IPS-18a (cell line): ENCODE results near the gene USP25.

Source experiments
- H3K27ac ChIP-seq: one replicate; pipeline ENCODE4 v1.5.1; 2013; ENCODE audit warnings: low read length
- H3K27me3 ChIP-seq: one replicate; pipeline ENCODE4 v1.6.1; 2013; ENCODE audit warnings: mild to moderate bottlenecking, low read length; ENCODE audit not compliant: control insufficient read depth, insufficient read depth
- H3K36me3 ChIP-seq: one replicate; pipeline ENCODE4 v1.6.1; 2013; ENCODE audit warnings: low read depth, low read length; ENCODE audit not compliant: control insufficient read depth
- H3K4me1 ChIP-seq: one replicate; pipeline ENCODE4 v1.6.1; 2013; ENCODE audit warnings: low read depth, low read length; ENCODE audit not compliant: control insufficient read depth
- H3K4me3 ChIP-seq: one replicate; pipeline ENCODE4 v1.5.1; 2013; ENCODE audit warnings: low read length
- H3K9ac ChIP-seq: one replicate; pipeline ENCODE4 v1.6.1; 2013; ENCODE audit warnings: mild to moderate bottlenecking, low read length, moderate library complexity
- H3K9me3 ChIP-seq: one replicate; pipeline ENCODE4 v1.6.1; 2013; ENCODE audit warnings: low read depth, low read length; ENCODE audit not compliant: control insufficient read depth

USP25 gene

DNA sequence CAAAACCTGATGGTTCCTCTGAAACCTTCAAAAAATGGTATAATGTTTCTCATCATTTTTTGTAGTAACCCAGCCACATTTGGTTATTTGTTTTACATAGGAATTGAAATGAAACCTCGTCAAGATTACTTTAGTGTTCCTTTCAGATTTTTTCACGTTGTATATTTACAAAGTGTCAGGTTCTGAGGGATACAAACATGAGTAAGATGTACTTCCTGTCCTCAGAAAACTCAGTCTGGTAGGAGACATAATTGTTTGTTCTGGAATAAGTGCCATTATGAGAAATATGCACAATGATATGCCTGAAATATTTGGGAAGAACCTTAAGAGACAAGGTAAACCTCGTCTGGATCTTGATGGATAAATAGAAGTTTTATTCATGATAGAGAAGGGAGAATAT lies 145.5 kb downstream of the USP25 start:
- Histone ChIP-seq H3K9ac (no peak overlapping the region), H3K27me3 (no peaks in the 10 kb centered on the region), H3K4me3 (no peak overlapping the region), H3K4me1 (no peaks in the 10 kb centered on the region), H3K36me3 (peaks cover 41% of the 10 kb centered on the region), H3K9me3 (no peaks in the 10 kb centered on the region), H3K27ac (no peak overlapping the region)

- H3K9me3 ChIP-seq, result peaks cover 12% of the 10 kb centered on the region
- H3K27me3 ChIP-seq, result no peaks in the 10 kb centered on the region
- no peak overlapping the region for H3K27ac ChIP-seq
- H3K36me3 ChIP-seq, result no peaks in the 10 kb centered on the region
- no peak overlapping the region for H3K4me3 ChIP-seq
- H3K4me1 ChIP-seq, result no peaks in the 10 kb centered on the region
- H3K9ac ChIP-seq, result no peak overlapping the region
Observed at GRCh38 chr21:15893902-15894301, 164.1 kb downstream of the USP25 start.

DNA sequence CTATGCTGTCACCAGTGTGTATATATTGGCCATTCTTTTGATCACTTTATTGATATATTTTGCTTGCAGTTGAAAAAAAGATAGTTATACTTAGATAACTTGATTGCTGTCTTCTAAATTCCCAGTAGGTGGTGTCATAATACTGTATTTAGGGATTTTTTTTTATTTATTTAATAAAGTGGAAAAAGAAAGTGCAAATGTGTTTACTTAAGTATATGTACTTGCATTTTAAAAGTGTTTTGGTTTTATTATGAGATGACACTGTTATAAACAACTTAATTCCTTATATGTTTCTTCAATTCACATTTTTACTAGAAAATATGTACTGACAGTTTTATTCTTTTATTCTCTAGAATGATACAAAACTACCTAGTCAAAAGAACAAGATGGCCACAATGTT lies 164.8 kb downstream of the USP25 start:
- Histone ChIP-seq H3K9ac (no peak overlapping the region), H3K4me1 (no peaks in the 10 kb centered on the region), H3K36me3 (no peaks in the 10 kb centered on the region), H3K4me3 (no peak overlapping the region), H3K27ac (no peak overlapping the region), H3K27me3 (no peaks in the 10 kb centered on the region), H3K9me3 (peaks cover 17% of the 10 kb centered on the region)

DNA sequence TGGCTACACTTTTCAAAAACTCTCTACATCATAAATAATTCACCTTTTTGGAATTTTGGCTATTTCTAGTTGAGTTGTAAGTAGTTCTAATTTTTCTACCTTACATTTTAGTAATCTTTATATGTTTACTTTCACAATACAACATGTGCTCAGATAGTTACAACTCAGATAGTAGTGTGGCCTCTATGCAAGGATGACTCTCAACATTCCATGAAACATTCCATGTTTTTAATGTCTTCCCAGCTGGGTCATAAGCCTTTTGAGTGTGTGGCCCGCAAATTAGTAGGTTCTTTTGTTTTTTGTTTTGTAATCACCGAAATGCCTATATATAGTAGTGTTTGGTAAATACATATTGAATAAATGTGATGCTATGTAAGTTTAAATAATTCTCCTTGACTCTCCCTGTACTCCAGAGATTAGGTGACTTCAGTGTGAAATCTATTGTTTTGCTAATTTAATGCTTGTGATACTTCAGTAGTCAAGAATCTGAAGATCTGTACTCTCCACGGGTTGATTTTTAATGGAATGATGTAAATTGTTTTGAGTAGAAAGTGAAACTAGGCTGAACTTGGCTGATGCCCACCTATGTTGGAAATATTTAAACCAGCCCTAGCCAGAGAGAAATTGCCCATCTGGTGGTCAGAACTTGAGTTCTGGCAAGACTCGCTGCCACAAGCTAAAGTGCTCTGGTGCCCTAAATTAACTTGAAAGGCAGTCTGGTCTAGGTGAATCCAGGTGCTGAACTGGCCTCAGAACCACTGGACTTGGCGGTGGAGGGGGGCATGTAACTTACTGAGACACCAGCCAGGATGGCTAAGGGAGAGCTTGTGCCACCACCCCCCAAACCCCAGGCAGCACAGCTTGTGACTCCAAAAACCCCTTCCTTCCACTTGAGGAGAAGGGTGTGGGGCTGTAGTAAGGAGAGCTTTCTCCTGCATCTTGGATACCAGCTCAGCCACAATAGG lies 165.6 kb downstream of the USP25 start:
- Histone ChIP-seq H3K4me1 (no peaks in the 10 kb centered on the region), H3K9me3 (peaks cover 21% of the 10 kb centered on the region), H3K9ac (no peak overlapping the region), H3K36me3 (no peaks in the 10 kb centered on the region), H3K27ac (no peak overlapping the region), H3K27me3 (no peaks in the 10 kb centered on the region), H3K4me3 (no peak overlapping the region)

DNA sequence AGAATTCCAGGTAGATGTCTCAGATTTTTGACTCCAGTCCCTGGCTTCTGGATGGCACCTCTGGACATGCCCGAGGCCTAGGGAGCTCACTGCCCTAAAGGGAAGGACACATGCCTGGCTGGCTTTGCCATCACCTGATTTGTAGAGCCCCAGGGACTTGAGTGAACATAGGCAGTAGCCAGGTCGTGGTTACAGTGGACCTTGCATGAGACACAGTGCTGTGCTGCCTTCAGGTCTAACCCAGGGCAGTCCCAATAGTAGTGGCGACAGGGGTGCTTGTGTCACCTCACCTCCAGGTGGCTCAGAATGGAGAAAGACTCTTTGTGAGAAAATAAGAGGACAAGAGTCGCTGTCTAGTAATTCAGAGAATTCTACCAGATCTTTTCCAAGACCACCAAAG lies 166.7 kb downstream of the USP25 start:
- H3K9me3 ChIP-seq, result peaks cover 30% of the 10 kb centered on the region
- no peaks in the 10 kb centered on the region for H3K4me1 ChIP-seq
- H3K27ac ChIP-seq, result no peak overlapping the region
- H3K9ac ChIP-seq, result no peak overlapping the region
- H3K4me3 ChIP-seq, result no peak overlapping the region
- H3K27me3 ChIP-seq, result no peaks in the 10 kb centered on the region
- H3K36me3 ChIP-seq, result no peaks in the 10 kb centered on the region

DNA sequence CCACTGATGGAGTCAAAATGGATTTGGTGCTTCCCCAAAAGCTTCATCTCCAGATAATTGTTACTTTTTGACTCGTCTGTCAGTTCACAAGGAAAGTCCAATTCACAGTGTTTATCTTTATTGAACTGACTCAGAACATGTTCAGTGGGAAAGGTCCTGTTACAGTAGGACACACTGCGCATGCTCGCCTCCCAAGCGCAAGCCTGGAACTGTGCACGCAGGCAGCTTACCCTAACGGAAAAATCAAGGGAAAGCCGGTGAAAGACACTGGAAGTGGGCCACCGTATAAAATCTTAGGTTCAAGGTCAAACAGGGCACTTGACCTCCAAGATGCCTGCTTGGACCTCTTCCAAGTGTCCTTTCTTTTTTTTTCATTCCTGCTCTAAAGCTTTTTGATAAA lies 174.6 kb downstream of the USP25 start:
- Histone ChIP-seq H3K27me3 (no peaks in the 10 kb centered on the region), H3K9ac (no peak overlapping the region), H3K4me3 (no peak overlapping the region), H3K9me3 (peaks cover 22% of the 10 kb centered on the region), H3K36me3 (no peaks in the 10 kb centered on the region), H3K4me1 (no peaks in the 10 kb centered on the region), H3K27ac (no peak overlapping the region)

DNA sequence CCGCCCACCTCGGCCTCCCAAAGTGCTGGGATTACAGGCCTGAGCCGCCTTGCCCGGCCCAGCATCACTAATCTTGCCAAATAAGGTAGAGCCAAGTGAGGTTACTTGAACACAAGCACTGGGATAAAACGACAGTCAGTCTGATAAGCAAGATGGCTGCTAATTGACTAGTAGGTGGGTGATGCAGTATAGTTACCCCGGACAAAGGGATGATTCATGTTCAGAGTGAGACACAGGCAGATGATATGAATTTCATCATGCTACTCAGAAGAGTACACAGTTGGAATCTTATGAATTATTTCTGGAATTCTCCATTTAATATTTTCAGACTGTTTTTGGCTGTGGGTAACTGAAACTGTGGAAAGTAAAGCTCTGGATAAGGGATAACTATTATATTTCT lies 178.4 kb downstream of the USP25 start:
- Histone ChIP-seq H3K27ac (no peak overlapping the region), H3K4me1 (no peaks in the 10 kb centered on the region), H3K4me3 (no peak overlapping the region), H3K9me3 (no peaks in the 10 kb centered on the region), H3K9ac (no peak overlapping the region), H3K27me3 (no peaks in the 10 kb centered on the region), H3K36me3 (no peaks in the 10 kb centered on the region)

DNA sequence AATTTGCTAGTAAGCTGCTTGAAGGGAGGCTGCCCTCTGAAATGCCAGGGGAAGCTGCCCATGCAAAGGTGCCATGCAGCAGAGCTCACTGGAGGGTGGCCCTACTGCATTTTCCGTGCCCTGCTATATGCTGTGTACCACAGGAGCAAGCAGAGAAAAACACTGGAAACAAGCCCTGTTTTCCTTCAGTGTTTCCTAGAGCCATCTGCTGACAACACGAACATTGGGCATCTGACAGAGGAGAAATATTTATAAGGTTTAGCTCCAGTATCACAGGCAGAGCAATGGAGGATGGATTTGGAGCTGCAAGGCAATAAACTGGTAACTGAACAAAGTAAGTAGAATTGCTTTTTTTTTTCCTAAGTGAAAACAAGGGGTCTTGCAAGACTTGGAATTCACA lies 198.4 kb downstream of the USP25 start:
- no peaks in the 10 kb centered on the region for H3K27me3 ChIP-seq
- no peak overlapping the region for H3K9ac ChIP-seq
- no peaks in the 10 kb centered on the region for H3K4me1 ChIP-seq
- no peaks in the 10 kb centered on the region for H3K9me3 ChIP-seq
- H3K27ac ChIP-seq, result no peak overlapping the region
- no peaks in the 10 kb centered on the region for H3K36me3 ChIP-seq
- H3K4me3 ChIP-seq, result no peak overlapping the region

GRCh38 chr21:15928686-15929425 lies 199.1 kb downstream of the USP25 start:
- no peaks in the 10 kb centered on the region for H3K9me3 ChIP-seq
- no peak overlapping the region for H3K27ac ChIP-seq
- no peaks in the 10 kb centered on the region for H3K27me3 ChIP-seq
- H3K4me3 ChIP-seq, result no peak overlapping the region
- H3K9ac ChIP-seq, result no peak overlapping the region
- no peaks in the 10 kb centered on the region for H3K4me1 ChIP-seq
- no peaks in the 10 kb centered on the region for H3K36me3 ChIP-seq

DNA sequence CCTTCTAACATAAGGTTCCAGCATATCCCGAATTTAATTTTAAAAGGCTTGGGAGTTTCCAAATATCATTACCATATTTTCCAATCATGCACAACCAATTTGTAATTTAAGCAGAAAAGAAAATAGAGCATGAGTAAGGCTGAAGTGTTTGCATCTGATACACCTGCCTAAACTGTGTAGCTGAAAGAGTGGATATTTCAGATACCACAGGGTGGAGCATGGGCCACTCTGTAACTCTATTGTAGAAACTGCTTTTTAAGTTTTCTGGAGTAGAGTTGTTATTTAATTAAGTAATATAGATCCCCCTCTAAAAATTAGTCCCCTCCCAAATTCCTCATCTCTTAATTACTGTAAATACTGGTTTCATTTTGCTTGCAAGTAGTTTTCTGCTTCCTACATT lies 199.8 kb downstream of the USP25 start:
- no peak overlapping the region for H3K4me3 ChIP-seq
- H3K4me1 ChIP-seq, result no peaks in the 10 kb centered on the region
- no peaks in the 10 kb centered on the region for H3K9me3 ChIP-seq
- no peak overlapping the region for H3K27ac ChIP-seq
- H3K9ac ChIP-seq, result no peak overlapping the region
- no peaks in the 10 kb centered on the region for H3K27me3 ChIP-seq
- H3K36me3 ChIP-seq, result no peaks in the 10 kb centered on the region
